Measurements from ENCODE around the gene VEGFA. TPM values are rescaled to one million over a fixed set of nuclear protein-coding genes. Genes with fewer than 3 reads are reported as not detected.
A peak's percentile ranks its signal among the peaks of the same experiment; 100 is the strongest.

VEGFA gene
- total RNA-seq, 2 experiments from 2014 or later = 93.7 to 104 TPM

DNA sequence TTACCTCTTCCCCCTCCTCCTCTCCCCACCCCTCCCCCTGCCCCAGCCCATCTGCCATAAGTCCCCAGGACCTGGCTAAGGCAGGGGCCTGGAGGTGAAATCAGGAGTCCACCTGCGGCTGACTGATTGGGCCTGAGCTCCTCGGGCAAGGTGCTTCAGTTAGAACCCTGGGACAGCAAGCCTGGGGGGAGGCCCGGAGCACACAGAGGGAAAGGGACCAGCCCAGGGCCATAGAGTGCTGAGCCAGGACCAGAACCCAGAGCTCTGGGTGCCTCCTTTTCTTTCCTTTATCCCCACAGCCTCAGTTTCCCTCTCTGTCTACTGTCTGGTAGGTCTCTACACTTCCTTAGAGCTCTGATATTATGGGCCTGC is 35.7 kb upstream of the VEGFA start:
- ATAC-seq = no peak
- ChIA-PET CTCF (interaction anchor here (1.0 to 1.2 kb wide), 4 partner anchors 10 to 35 kb away, joined by 3 to 6 read pairs (median 4); partner anchors contain the start of gene VEGFA), POLR2A (interaction anchor here (0.8 to 1.2 kb wide), 3 partner anchors 11 to 39 kb away, joined by 3 to 7 read pairs (median 3); no protein-coding TSS in a partner anchor)
- TF ChIP-seq, protein P1, sequence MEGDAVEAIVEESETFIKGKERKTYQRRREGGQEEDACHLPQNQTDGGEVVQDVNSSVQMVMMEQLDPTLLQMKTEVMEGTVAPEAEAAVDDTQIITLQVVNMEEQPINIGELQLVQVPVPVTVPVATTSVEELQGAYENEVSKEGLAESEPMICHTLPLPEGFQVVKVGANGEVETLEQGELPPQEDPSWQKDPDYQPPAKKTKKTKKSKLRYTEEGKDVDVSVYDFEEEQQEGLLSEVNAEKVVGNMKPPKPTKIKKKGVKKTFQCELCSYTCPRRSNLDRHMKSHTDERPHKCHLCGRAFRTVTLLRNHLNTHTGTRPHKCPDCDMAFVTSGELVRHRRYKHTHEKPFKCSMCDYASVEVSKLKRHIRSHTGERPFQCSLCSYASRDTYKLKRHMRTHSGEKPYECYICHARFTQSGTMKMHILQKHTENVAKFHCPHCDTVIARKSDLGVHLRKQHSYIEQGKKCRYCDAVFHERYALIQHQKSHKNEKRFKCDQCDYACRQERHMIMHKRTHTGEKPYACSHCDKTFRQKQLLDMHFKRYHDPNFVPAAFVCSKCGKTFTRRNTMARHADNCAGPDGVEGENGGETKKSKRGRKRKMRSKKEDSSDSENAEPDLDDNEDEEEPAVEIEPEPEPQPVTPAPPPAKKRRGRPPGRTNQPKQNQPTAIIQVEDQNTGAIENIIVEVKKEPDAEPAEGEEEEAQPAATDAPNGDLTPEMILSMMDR (IDR thresholded peaks at IDR 0.05) = no peak
- peak overlapping the region; percentile 86 for H3K27ac Mint-ChIP-seq
- intact Hi-C loops (cut with micrococcal nuclease) = no loop called here
- peaks cover 19% of the 10 kb centered on the region for H3K9me3 Mint-ChIP-seq
- peaks cover 14% of the 10 kb centered on the region for H3K4me1 Mint-ChIP-seq (ENCODE audit: low read depth)
- DNase-seq = no peak
- H3K4me3 Mint-ChIP-seq = no peak overlapping the region
- no peaks in the 10 kb centered on the region for H3K27me3 Mint-ChIP-seq
- no peaks in the 10 kb centered on the region for H3K36me3 Mint-ChIP-seq (ENCODE audit: low read depth)

DNA sequence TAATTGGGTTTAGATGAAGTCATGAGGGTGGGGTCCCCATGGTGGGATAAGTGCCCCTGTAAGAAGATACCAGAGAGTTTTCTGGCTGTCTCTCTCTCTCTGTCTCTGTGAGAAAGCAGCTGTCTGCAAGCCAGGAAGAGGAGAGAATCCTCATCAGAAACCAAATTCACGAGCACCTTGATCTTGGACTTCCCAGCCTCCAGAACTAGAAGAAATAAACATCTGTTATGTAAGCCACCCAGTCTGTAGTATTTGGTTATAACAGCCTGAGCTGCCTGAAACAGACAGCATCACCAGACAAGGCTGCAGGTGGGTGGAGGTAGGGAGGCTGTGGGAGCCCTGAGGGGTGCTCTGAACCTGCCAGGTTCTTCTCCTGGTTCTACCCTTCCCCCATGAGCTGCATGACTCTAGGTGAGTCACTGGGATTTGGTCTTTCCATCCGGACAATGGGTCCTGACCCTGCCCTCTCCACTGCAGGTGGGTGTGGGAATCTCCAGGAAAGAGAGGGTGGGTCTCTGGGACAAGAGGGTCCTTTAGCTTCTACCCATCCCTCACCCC is 34.3 kb upstream of the VEGFA start:
- DNase-seq (no peak), ATAC-seq (no peak)
- ChIA-PET CTCF (interaction anchor here (2.3 kb wide), 1 partner anchor 33 kb away, joined by 11 read pairs; the partner anchor contains the start of gene VEGFA), POLR2A (no interaction called here)
- H3K4me1 Mint-ChIP-seq (ENCODE audit: low read depth) = peaks cover 14% of the 10 kb centered on the region
- TF ChIP-seq, protein P1 (IDR thresholded peaks at IDR 0.05) = no peak
- H3K27me3 Mint-ChIP-seq = no peaks in the 10 kb centered on the region
- no peak overlapping the region for H3K4me3 Mint-ChIP-seq
- intact Hi-C loops (cut with micrococcal nuclease) = no loop called here
- peak overlapping the region; percentile 5 for H3K27ac Mint-ChIP-seq
- H3K36me3 Mint-ChIP-seq (ENCODE audit: low read depth) = no peaks in the 10 kb centered on the region
- peaks cover 16% of the 10 kb centered on the region for H3K9me3 Mint-ChIP-seq

DNA sequence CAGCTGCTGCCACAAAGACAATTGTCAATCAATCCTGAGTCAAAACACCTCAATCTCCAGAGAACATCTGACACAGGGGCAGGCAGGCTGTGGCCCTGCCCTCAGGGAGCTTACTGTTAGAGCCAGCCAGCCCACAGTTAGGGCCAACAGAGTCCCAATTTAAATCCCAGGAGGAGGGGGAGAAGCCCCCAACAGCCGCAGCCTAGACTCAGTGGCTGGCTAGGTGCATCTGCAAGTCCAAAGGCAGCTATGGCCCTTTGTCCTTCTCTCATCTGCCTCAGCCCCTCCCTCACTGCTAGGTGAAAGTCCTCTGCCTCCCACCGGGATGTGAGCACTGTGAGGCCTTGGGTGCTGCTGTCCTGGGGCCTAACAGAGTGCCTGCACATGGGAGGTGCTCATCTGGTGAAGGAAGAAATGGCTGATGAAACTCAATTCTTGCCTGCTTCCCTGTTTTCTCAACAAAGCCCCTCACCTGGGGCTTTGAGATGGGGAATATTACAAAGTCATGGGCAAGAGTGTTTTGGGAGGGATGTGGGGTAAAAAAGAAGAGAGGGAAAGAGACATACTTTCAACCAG is 33.7 kb upstream of the VEGFA start:
- H3K27ac Mint-ChIP-seq = no peak overlapping the region
- DNase-seq (no peak), ATAC-seq (no peak)
- no peaks in the 10 kb centered on the region for H3K36me3 Mint-ChIP-seq (ENCODE audit: low read depth)
- intact Hi-C loops (cut with micrococcal nuclease) = no loop called here
- ChIA-PET POLR2A (interaction anchor here (0.6 kb wide), 1 partner anchor 72 kb away, joined by 3 read pairs; no protein-coding TSS in a partner anchor), CTCF (interaction anchor here (2.3 kb wide), 1 partner anchor 33 kb away, joined by 11 read pairs; the partner anchor contains the start of gene VEGFA)
- H3K4me3 Mint-ChIP-seq = no peak overlapping the region
- peaks cover 14% of the 10 kb centered on the region for H3K4me1 Mint-ChIP-seq (ENCODE audit: low read depth)
- H3K9me3 Mint-ChIP-seq = peaks cover 11% of the 10 kb centered on the region
- no peaks in the 10 kb centered on the region for H3K27me3 Mint-ChIP-seq
- TF ChIP-seq, protein P1 (IDR thresholded peaks at IDR 0.05) = no peak

DNA sequence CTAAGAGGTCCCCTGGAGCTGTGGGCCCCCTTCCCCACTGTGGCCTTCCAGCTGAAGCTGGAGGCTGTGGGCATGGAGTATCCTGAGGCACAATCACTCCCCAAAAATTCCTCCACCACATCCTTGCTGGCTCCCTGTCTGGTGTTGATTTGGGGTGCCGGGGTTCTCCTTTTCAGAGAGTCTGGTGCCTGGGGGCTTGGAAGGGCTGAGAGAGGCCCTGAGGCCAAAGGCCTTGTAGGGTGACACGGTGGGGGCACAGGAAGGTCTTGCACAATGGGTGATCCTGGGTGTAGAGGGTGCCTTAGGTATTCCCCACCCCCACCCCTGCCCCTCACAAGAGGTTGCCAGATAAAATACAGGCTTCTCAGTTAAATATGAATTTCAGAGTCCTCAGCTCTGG is 33.2 kb upstream of the VEGFA start:
- Mint-ChIP-seq H3K4me3 (no peak overlapping the region), H3K27me3 (no peaks in the 10 kb centered on the region), H3K36me3 (ENCODE audit: low read depth) (no peaks in the 10 kb centered on the region), H3K4me1 (ENCODE audit: low read depth) (peaks cover 14% of the 10 kb centered on the region), H3K27ac (no peak overlapping the region), H3K9me3 (peaks cover 7% of the 10 kb centered on the region)
- POLR2A ChIA-PET = interaction anchor here (0.6 kb wide), 1 partner anchor 72 kb away, joined by 3 read pairs; no protein-coding TSS in a partner anchor
- no peak for ATAC-seq
- CTCF ChIA-PET = interaction anchor here (2.3 kb wide), 1 partner anchor 32 kb away, joined by 11 read pairs; the partner anchor contains the start of gene VEGFA
- TF ChIP-seq, protein P1 (IDR thresholded peaks at IDR 0.05) = no peak
- intact Hi-C loops (cut with micrococcal nuclease) = no loop called here
- DNase-seq = no peak
